Retinal pigment epithelial cell (primary cell): Measurements from ENCODE around the gene DAW1.

Experiments
- DNase-seq: peaks from one replicate; pipeline ENCODE4 v3.0.0-alpha.2; 2010; ENCODE audit warnings: low read depth
- H3K4me3 ChIP-seq: 2 replicates; pipeline ENCODE4 v1.5.1; 2011; ENCODE audit warnings: mild to moderate bottlenecking, low read length, control low read depth, moderate library complexity
- TF ChIP-seq, protein P1 (sequence below): conservative IDR thresholded peaks from 2 replicates; pipeline ENCODE4 v1.5.1; 2011; ENCODE audit warnings: low read depth, low read length, control low read depth, inconsistent platforms

DAW1 gene

DNA sequence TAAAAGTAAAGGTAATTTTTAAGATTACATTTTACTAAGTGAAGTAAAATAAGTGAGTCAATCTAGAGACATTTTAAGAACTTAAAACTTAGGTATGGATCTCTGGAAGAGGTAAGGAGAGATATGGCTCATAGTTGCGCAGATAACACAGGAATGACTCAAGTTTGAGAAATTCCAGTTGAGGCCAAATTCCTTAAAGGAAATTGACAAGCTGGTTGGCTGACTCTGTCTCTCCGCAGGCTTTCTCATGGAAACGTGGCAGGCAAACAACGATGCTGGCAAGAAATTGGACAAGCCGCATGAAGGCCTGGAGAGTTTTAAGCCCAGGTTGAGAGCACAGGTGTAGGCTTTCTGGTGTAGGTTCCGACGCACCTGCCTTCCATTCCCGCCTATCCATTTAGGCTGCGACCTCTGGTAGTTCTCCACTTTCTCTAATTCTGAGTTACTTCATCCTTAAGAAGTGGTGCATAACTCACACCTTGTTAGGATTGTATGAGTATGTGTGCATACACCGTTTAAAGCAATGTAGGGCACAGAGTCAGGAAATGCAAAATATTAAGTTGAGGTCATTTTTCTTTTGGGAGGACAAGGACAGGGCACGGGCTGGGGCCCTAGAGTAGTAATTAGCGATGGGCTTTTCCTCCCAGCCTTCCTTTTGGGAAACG lies 589 bp upstream of the DAW1 start:
- TF ChIP-seq, protein P1, sequence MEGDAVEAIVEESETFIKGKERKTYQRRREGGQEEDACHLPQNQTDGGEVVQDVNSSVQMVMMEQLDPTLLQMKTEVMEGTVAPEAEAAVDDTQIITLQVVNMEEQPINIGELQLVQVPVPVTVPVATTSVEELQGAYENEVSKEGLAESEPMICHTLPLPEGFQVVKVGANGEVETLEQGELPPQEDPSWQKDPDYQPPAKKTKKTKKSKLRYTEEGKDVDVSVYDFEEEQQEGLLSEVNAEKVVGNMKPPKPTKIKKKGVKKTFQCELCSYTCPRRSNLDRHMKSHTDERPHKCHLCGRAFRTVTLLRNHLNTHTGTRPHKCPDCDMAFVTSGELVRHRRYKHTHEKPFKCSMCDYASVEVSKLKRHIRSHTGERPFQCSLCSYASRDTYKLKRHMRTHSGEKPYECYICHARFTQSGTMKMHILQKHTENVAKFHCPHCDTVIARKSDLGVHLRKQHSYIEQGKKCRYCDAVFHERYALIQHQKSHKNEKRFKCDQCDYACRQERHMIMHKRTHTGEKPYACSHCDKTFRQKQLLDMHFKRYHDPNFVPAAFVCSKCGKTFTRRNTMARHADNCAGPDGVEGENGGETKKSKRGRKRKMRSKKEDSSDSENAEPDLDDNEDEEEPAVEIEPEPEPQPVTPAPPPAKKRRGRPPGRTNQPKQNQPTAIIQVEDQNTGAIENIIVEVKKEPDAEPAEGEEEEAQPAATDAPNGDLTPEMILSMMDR, result no peak
- H3K4me3 ChIP-seq, result peak overlapping the region; percentile 44
- peak; percentile 80 for DNase-seq

DNA sequence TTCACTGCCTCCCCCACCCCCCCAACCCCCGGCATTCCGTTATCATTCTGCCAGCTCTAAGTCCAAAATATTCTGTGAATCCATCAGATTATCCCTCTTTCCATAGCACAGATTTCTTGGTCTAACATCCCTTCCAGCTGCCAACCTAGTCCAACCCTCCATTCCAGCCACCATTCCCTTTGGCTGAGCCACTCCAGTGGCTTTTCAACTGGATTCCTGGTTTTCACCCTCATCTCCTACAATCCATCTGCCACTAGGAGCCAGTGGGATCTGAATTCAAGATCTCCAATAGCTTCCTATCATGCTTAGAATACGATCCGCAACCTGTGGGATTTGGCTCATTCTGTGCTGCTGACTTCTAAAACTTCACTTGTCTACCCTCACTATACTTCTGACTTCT lies 1.2 kb downstream of the DAW1 start:
- H3K4me3 ChIP-seq, result no peak overlapping the region
- TF ChIP-seq, protein P1, result no peak
- no peak for DNase-seq

DNA sequence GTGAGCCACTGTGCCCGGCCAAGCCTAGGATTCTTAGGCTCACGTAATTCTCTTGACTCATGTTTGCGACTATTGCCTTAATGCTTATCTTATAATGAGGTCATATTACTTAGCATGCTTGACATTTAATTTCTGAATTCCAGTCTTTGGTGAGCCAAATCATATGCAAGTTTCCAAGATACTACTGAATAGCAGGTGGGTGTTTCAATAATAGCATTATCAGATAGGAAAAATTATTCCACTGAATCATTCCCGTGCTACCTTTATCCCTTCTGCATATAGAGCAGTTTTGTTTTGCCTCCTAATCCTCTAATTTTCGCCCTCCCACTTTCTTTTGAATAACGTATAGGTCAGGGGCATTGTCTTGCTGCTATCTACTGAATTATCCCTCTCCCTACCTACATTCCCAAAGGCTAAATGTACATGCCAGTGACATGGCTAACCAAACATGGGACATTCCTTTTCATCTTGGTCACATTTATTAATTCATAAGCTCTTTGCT lies 4.9 kb downstream of the DAW1 start:
- peak; percentile 86 for DNase-seq
- no peak overlapping the region for H3K4me3 ChIP-seq
- TF ChIP-seq, protein P1, result no peak

DNA sequence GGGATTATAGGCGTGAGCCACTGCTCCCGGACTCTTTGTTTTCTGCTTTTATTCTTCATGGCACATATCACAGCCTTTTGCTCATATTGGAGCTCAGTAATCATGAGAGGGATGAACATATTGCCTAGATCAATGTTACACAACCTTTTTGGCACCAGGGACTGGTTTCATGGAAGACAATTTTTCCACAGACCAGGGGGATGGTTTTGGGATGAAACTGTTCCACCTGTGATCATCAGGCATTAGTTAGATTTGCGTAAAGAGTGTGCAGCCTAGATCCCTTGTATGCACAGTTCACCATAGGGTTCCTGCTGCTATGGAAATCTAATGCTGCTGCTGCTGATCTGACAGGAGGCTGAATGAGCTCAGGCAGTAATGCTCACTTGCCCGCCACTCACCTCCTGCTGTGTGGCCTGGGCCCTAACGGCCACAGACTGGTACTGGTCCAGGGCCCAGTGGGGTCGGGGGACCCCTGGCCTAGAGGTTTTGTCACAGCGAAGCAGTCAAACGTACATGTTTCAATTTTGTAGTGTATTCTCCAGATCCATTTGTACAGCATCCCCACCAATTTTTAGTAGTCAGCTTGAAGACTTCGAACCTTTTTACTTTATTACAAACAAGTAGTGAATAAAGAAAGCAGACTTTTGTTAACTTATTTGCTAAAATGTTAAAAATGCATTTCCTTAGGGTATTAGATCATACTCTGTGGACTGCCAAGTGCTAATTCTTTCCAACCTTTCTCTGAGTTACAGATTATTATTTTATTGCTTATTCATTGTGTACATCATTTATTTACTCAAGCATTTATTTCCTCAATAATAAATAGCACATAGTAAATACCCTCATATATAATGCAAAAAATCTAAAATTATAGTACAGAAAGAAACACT lies 6.2 kb downstream of the DAW1 start:
- no peak overlapping the region for H3K4me3 ChIP-seq
- TF ChIP-seq, protein P1, result no peak
- DNase-seq, result no peak

DNA sequence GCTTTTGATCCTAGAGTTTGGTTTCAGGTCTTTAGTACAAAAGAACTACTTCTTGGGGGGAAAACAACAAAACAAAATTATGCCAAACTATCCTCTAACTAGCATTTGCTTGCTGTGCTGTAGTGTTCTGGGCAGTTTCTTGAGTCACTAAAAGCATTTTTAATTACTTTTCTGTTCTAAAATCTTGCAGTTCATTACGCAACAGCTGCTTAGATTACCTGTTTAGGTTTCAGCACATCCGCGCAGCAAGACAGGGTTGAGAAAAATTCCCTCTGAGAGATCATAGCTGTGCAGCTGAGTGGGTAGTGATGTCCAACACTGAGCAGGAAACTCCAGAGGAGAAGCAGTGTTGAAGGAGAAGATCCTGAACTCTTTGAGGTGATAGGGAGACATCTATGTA lies 9.0 kb downstream of the DAW1 start:
- no peak overlapping the region for H3K4me3 ChIP-seq
- DNase-seq, result no peak
- TF ChIP-seq, protein P1, result no peak

DNA sequence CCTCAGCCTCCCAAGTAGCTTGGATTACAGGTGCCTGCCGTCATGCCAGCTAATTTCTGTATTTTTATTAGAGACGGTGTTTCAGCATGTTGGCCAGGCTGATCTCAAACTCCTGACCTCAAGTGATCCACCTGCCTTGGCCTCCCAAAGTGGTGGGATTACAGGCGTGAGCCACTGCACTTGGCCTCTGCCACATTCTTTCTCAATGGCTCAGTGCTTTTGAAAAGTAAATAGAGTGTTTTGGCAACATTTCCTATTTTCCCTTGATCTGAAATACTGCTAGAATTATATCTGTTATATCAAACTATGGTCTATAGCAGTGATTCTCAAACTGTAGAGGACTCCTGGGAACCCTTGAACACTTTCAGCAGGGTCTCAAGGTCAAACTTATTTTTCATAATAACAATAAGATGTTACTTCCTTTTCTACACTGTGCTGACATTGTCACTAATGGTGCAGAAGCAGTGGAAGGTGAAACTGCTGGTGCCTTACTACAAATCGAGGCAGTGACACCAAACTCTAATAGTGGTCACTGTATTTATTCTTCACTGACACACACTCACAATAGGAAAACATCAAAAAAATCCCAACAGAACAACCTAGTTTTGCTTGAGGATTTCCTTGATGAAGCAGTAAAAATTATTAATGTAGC lies 10.6 kb downstream of the DAW1 start:
- H3K4me3 ChIP-seq, result no peak overlapping the region
- DNase-seq, result no peak
- TF ChIP-seq, protein P1, result no peak
